Gastrocnemius medialis (tissue), 4 donors: ENCODE data around the gene EFCC1. TPM values are rescaled to one million over a fixed set of nuclear protein-coding genes. Genes with fewer than 3 reads are reported as not detected.

Experiments used
- ATAC-seq, 2 donors: fragments of 150-250 bp; one replicate each; pipeline ENCODE4 v1.9.1; 2016
- DNase-seq, 2 donors: peaks; one replicate each; pipeline ENCODE4 v3.0.0-alpha.2; 2019
- H3K27ac ChIP-seq, 4 donors: fragments of 200-600 bp; sonication (generic); 1 replicate in 1 of 4; 2 replicates in 3 of 4; pipeline ENCODE4 v1.5.1; 2016 to 2018; ENCODE audit warnings: mild to moderate bottlenecking in 2 of 4, moderate library complexity in 1 of 4
- H3K27me3 ChIP-seq, 3 donors: fragments of 200-600 bp; sonication (generic) in 2 of 3; 1 replicate in 1 of 3; 2 replicates in 2 of 3; pipeline versions ENCODE4 v1.5.1 to v1.6.0; 2016 to 2019; ENCODE audit warnings: mild to moderate bottlenecking in 1 of 3, moderate library complexity in 1 of 3
- H3K36me3 ChIP-seq, 2 donors: fragments of 200-600 bp; sonication (generic) in 1 of 2; one replicate each; pipeline ENCODE4 v1.5.1; 2017 to 2018
- H3K4me1 ChIP-seq, 2 donors: fragments of 200-600 bp; sonication (generic) in 1 of 2; one replicate each; pipeline ENCODE4 v1.5.1; 2016 to 2017; ENCODE audit warnings: mild to moderate bottlenecking in 2 of 2
- H3K4me3 ChIP-seq, 4 donors: fragments of 200-600 bp; sonication (generic) in 3 of 4; 1 replicate in 1 of 4; 2 replicates in 3 of 4; pipeline ENCODE4 v1.5.1; 2016 to 2019; ENCODE audit warnings: mild to moderate bottlenecking in 2 of 4
- H3K9me3 ChIP-seq, 3 donors: fragments of 200-600 bp; sonication (generic) in 2 of 3; 1 replicate in 1 of 3; 2 replicates in 2 of 3; pipeline ENCODE4 v1.5.1; 2016 to 2019
- POLR2A ChIP-seq, 2 donors: fragments of 450-650 bp; IDR thresholded peaks; one replicate each; pipeline ENCODE4 v1.6.1; 2017; ENCODE audit warnings: antibody characterized with exemption in 2 of 2, mild to moderate bottlenecking in 2 of 2, moderate library complexity in 2 of 2
- in situ Hi-C, 4 donors: fragments of 200-750 bp; cut with MboI; loops; one replicate each; pipeline versions ENCODE4 v1.15.0 to v1.8.0; 2017; ENCODE audit warnings: low sequenced_read_pairs in 4 of 4
- intact Hi-C: fragments of 100-400 bp; cut with DNase I; formaldehyde crosslinking; loops from one replicate; pipeline ENCODE4 v1.15.1; 2023; ENCODE audit warnings: low total_unique reads
- total RNA-seq, 4 donors: library from RNA; depleted of rRNA; stranded (reverse); fragments of >200 nt; gene quantifications; one replicate each; pipeline versions ENCODE4 v1.1.0 to v1.2.3, GENCODE V29; 2016
- TF ChIP-seq, protein P1 (sequence below), 5 experiments: fragments of 450-650 bp in 3 of 5; fragments of 200-600 bp in 2 of 5; sonication (generic) in 2 of 5; IDR thresholded peaks in 4 of 5; conservative IDR thresholded peaks in 1 of 5; 1 replicate in 4 of 5; 2 replicates in 1 of 5; pipeline ENCODE4 v1.5.1; 2016 to 2019; ENCODE audit warnings: antibody characterized with exemption in 5 of 5, mild to moderate bottlenecking in 3 of 5, moderate library complexity in 3 of 5

The EFCC1 gene
- total RNA-seq, 4 donors from 2014 or later: 0.26 to 1.2 (median 0.45) TPM

DNA sequence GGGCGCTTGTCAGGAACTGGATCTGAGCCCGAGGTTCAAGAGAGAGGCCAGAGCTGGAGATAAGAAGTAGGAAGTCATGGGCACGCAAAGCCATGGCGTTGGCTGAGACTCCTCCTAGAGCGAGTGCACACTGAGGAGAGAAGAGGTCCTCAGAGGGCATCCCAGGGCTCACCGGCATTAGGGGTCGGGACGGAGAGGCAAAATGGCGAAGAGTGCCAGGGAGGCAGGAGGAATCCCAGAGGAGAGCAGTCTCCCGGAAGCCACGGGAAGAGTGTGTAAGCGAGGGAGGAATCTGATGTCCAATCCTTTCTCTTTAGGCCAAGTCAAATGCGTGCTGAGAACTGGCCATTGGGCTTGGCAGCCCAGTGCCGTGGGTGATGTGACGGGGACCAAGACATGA, 24.0 kb downstream of the EFCC1 start:
- in situ Hi-C loops (no loop called here), intact Hi-C loops (no loop called here)
- Histone ChIP-seq H3K9me3 (no peaks in the 10 kb centered on the region), H3K4me3 (no peak overlapping the region), H3K27me3 (no peaks in the 10 kb centered on the region), H3K27ac (peak overlapping the region; percentile 64 to 72 (median 69)), H3K36me3 (no peaks in the 10 kb centered on the region), H3K4me1 (peaks cover 17 to 23% of the 10 kb centered on the region in 2 donors)
- TF ChIP-seq POLR2A (IDR thresholded peaks at IDR 0.05): no peak
- TF ChIP-seq, protein P1, sequence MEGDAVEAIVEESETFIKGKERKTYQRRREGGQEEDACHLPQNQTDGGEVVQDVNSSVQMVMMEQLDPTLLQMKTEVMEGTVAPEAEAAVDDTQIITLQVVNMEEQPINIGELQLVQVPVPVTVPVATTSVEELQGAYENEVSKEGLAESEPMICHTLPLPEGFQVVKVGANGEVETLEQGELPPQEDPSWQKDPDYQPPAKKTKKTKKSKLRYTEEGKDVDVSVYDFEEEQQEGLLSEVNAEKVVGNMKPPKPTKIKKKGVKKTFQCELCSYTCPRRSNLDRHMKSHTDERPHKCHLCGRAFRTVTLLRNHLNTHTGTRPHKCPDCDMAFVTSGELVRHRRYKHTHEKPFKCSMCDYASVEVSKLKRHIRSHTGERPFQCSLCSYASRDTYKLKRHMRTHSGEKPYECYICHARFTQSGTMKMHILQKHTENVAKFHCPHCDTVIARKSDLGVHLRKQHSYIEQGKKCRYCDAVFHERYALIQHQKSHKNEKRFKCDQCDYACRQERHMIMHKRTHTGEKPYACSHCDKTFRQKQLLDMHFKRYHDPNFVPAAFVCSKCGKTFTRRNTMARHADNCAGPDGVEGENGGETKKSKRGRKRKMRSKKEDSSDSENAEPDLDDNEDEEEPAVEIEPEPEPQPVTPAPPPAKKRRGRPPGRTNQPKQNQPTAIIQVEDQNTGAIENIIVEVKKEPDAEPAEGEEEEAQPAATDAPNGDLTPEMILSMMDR (IDR thresholded peaks at IDR 0.05 in 4 of 5, conservative IDR thresholded peaks at IDR 0.05 in 1 of 5): no peak
- DNase-seq (no peak), ATAC-seq (no peak)

DNA sequence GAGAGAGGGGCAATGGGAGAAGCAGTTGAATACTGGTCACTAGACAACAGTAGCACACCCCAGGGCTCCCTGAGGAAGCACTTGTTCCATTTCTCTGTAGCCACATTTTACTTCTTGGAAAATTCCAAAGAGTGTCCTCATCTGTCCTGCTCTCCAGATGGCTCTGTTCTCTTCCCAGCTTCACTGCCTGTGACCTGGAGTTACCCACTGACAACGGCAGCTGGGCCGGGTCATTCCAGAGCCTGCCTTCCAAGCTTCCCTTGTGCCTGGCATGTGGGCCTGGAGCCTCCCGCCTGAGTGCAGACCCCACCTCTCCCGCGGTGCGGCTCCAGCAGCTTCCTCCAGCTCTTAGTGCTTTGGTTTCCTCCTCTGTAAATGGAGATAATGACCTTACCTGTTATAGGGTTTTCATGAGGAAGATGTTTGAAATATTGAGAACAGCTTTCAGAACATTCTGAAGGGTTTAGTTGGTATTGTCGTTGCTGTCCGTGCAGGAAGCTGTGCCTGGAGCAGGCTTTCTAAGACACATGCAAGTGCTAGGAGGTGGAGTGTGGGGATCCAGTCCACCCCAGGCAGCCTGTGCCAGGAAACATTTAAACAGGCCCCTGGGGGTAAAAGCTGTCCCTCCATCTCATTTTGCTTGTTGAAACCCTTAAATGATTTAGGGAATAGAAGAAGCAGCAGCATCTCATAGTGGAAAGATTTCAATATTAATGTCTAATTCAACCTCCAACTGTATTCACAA, 24.8 kb downstream of the EFCC1 start:
- Histone ChIP-seq H3K27ac (peak overlapping the region; percentile 64 to 72 (median 69)), H3K4me1 (peaks cover 17 to 23% of the 10 kb centered on the region in 2 donors), H3K27me3 (no peaks in the 10 kb centered on the region), H3K36me3 (no peaks in the 10 kb centered on the region), H3K9me3 (no peaks in the 10 kb centered on the region), H3K4me3 (no peak overlapping the region)
- intact Hi-C loops: no loop called here
- TF ChIP-seq POLR2A (IDR thresholded peaks at IDR 0.05): no peak
- TF ChIP-seq, protein P1 (IDR thresholded peaks at IDR 0.05 in 4 of 5, conservative IDR thresholded peaks at IDR 0.05 in 1 of 5): no peak
- ATAC-seq (peak; percentile 63 to 64), DNase-seq (peak in 1 of 2 donors; percentile 62)
- in situ Hi-C loops: no loop called here

DNA sequence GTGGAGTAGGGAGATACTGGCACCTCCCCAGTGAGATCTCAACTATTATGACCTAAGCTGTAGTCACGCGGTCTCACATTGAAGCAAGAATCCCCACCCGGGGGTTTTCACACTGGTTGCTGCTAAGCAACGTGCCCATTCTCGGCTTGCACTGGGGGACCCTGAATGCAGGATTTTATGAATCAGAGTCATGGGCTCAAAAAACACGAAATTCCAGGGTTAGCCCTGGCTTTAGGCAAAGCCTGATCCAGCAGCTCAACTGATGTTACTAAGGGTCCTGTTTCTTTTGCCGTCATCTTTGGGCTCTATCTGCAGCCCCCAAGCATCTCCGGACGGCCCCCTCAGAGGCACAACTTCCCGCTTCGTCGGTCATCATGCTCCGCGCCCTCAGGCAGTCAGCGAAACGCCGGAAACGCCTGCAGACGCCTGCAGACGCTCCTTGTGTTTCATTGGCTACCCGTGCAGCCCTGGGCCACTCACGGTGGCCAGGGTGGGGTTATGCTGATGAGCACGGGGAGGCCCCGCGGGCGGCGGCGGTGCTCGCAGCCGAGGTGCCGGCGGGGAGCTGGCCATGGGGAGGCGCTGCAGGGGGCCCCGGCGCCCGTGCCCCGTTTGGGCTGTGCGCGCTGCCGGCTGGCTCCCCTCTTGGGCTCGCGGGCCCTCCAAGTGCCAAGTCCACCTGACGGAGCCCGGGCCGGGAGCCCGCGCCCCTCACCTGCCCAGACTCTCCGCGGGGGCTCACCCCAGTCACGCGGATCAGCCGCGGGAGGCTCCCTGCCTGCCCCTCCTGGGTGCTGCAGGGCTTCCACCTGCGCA, 25.8 kb downstream of the EFCC1 start:
- Histone ChIP-seq H3K27ac (peak overlapping the region; percentile 64 to 72 (median 69)), H3K27me3 (no peaks in the 10 kb centered on the region), H3K4me1 (peaks cover 17 to 23% of the 10 kb centered on the region in 2 donors), H3K4me3 (peak overlapping the region; percentile 44 to 67 (median 52)), H3K36me3 (no peaks in the 10 kb centered on the region), H3K9me3 (no peaks in the 10 kb centered on the region)
- intact Hi-C loops: no loop called here
- TF ChIP-seq, protein P1 (IDR thresholded peaks at IDR 0.05 in 4 of 5, conservative IDR thresholded peaks at IDR 0.05 in 1 of 5): peak; percentile 38 to 77 (median 59)
- peak; percentile 17 to 51 for TF ChIP-seq POLR2A (IDR thresholded peaks at IDR 0.05)
- ATAC-seq (peak; percentile 88 to 92), DNase-seq (peak; percentile 80 to 84)
- in situ Hi-C loops: no loop called here

DNA sequence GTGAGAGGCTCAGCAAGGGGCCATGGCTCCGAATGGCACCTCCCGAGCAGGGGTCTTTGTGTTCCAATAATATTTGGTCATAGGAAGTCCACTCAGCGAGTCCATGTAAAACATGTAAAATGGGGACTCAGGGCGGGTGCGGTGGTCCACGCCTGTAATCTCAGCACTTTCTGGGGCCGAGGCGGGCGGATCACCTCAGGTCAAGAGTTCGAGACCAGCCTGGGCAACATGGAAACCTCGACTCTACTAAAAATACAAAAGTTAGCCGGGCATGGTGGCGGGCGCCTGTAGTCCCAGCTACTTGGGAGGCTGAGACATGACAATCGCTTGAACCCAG, 26.4 kb downstream of the EFCC1 start:
- in situ Hi-C loops (no loop called here), intact Hi-C loops (no loop called here)
- TF ChIP-seq POLR2A (IDR thresholded peaks at IDR 0.05): no peak
- TF ChIP-seq, protein P1 (IDR thresholded peaks at IDR 0.05 in 4 of 5, conservative IDR thresholded peaks at IDR 0.05 in 1 of 5): peak in 1 of 5 experiments; percentile 5
- no peak for ATAC-seq
- peaks cover 17 to 20% of the 10 kb centered on the region in 2 donors for H3K4me1 ChIP-seq
- no peaks in the 10 kb centered on the region for H3K36me3 ChIP-seq
- H3K27ac ChIP-seq: peak overlapping the region; percentile 52 to 72 (median 60)
- DNase-seq: no peak
- no peaks in the 10 kb centered on the region for H3K27me3 ChIP-seq
- H3K4me3 ChIP-seq: peak overlapping the region; percentile 44 to 67 (median 52)
- no peaks in the 10 kb centered on the region for H3K9me3 ChIP-seq
